Right lobe of liver (tissue), 4 donors: Measurements from ENCODE around the gene TBXAS1.

ENCODE experiments used
- CTCF ChIP-seq, 4 donors: fragments of 200-600 bp in 3 of 4; fragments of 450-650 bp in 1 of 4; IDR thresholded peaks; one replicate each; pipeline versions ENCODE4 v1.5.1 to v1.8.0; 2016 to 2022; ENCODE audit warnings: antibody characterized with exemption in 4 of 4, mild to moderate bottlenecking in 2 of 4
- POLR2A ChIP-seq: fragments of 450-650 bp; IDR thresholded peaks from one replicate; pipeline ENCODE4 v1.6.1; 2017; ENCODE audit warnings: antibody characterized with exemption, mild to moderate bottlenecking
- donor health status: DM: no; HTN: no; CAD: no.
- donor health status: DM: no; HTN: no; CAD: no.
- donor health status: DM: no; HTN: yes; CAD: no.

DNA sequence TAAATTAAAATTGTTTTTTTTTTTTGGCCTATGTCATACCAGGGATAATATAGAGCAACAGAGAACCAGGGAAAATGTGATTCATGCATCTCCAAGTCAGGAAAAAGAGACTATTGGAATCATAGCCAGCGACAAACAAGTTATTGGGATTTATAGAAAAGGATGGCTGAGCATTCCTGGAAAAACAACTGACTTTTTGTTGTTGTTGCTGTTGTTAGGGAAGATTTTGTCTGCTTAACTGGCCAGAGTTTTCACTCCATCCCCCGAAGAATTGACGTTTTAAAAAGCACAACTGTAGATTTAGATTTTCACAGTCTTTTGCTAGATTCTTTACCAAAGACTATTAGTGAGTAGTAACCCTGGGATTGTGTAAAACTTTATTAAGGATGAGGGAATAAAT, 112.4 kb downstream of the TBXAS1 start:
- TF ChIP-seq CTCF (IDR thresholded peaks at IDR 0.05) (no peak), POLR2A (no peak)
